Osteocyte (in vitro differentiated cells): ENCODE measurements around the gene PPP3CA. TPM values are rescaled to one million over a fixed set of nuclear protein-coding genes. Genes with fewer than 3 reads are reported as not detected.

Source experiments
- DNase-seq: peaks from one replicate; pipeline ENCODE4 v3.0.0; 2021; ENCODE audit warnings: mixed read lengths; ENCODE audit not compliant: unreplicated experiment; ENCODE audit errors: extremely low spot score
- H3K27ac Mint-ChIP-seq: one replicate; pipeline ENCODE4 v1.8.0; 2021; ENCODE audit warnings: mild to moderate bottlenecking, mixed read lengths; ENCODE audit not compliant: unreplicated experiment
- H3K27me3 Mint-ChIP-seq: one replicate; pipeline ENCODE4 v1.8.0; 2021; ENCODE audit warnings: mixed read lengths; ENCODE audit not compliant: unreplicated experiment
- H3K36me3 Mint-ChIP-seq: one replicate; pipeline ENCODE4 v1.8.0; 2021; ENCODE audit warnings: mixed read lengths; ENCODE audit not compliant: unreplicated experiment
- H3K4me1 Mint-ChIP-seq: one replicate; pipeline ENCODE4 v1.8.0; 2021; ENCODE audit warnings: mixed read lengths; ENCODE audit not compliant: unreplicated experiment
- H3K4me3 Mint-ChIP-seq: one replicate; pipeline ENCODE4 v1.8.0; 2021; ENCODE audit warnings: mild to moderate bottlenecking, moderate library complexity, mixed read lengths; ENCODE audit not compliant: unreplicated experiment
- H3K9me3 Mint-ChIP-seq: one replicate; pipeline ENCODE4 v1.8.0; 2021; ENCODE audit warnings: mixed read lengths; ENCODE audit not compliant: unreplicated experiment
- CTCF ChIP-seq: fragments of 200-600 bp; sonication (generic); IDR thresholded peaks from 2 replicates; pipeline ENCODE4 v1.5.0; 2021; ENCODE audit warnings: antibody characterized with exemption, mild to moderate bottlenecking, moderate library complexity
- total RNA-seq: library from RNA; stranded (reverse); gene quantifications from 2 replicates; pipeline ENCODE4 v1.2.1, GENCODE V29; 2021

The PPP3CA gene
- total RNA-seq, 1 donor from 2014 or later = 40.5 TPM

- H3K27ac Mint-ChIP-seq = no peak overlapping the region
Measured at GRCh38 chr4:101286663-101287062, 60.7 kb downstream of the PPP3CA start.

GRCh38 chr4:101285985-101286384, 61.3 kb downstream of the PPP3CA start:
- no peak for TF ChIP-seq CTCF
- no peaks in the 10 kb centered on the region for H3K27me3 Mint-ChIP-seq
- DNase-seq = no peak
- peaks cover 40% of the 10 kb centered on the region for H3K4me1 Mint-ChIP-seq
- no peak overlapping the region for H3K27ac Mint-ChIP-seq
- no peaks in the 10 kb centered on the region for H3K36me3 Mint-ChIP-seq
- no peak overlapping the region for H3K4me3 Mint-ChIP-seq
- H3K9me3 Mint-ChIP-seq = no peaks in the 10 kb centered on the region

More at GRCh38 chr4:101286663-101287062, 60.7 kb downstream of the PPP3CA start:
- Mint-ChIP-seq H3K9me3 (no peaks in the 10 kb centered on the region), H3K27me3 (no peaks in the 10 kb centered on the region), H3K4me1 (peaks cover 42% of the 10 kb centered on the region), H3K36me3 (no peaks in the 10 kb centered on the region), H3K4me3 (no peak overlapping the region)
- no peak for DNase-seq
- TF ChIP-seq CTCF = no peak

- no peak for TF ChIP-seq CTCF
- Mint-ChIP-seq H3K36me3 (no peaks in the 10 kb centered on the region), H3K4me3 (no peak overlapping the region), H3K27me3 (no peaks in the 10 kb centered on the region), H3K27ac (peak overlapping the region; percentile 4), H3K9me3 (no peaks in the 10 kb centered on the region), H3K4me1 (peaks cover 40% of the 10 kb centered on the region)
- no peak for DNase-seq
Measured at GRCh38 chr4:101284546-101284945, 62.8 kb downstream of the PPP3CA start.

- no peak for DNase-seq
- H3K36me3 Mint-ChIP-seq = no peaks in the 10 kb centered on the region
- no peak for TF ChIP-seq CTCF
- H3K9me3 Mint-ChIP-seq = no peaks in the 10 kb centered on the region
- H3K4me1 Mint-ChIP-seq = peaks cover 39% of the 10 kb centered on the region
- peak overlapping the region; percentile 52 for H3K27ac Mint-ChIP-seq
- no peaks in the 10 kb centered on the region for H3K27me3 Mint-ChIP-seq
- H3K4me3 Mint-ChIP-seq = no peak overlapping the region
Measured at GRCh38 chr4:101283434-101283833, 63.9 kb downstream of the PPP3CA start.

- H3K27me3 Mint-ChIP-seq = no peaks in the 10 kb centered on the region
- H3K4me1 Mint-ChIP-seq = peaks cover 34% of the 10 kb centered on the region
Measured at GRCh38 chr4:101282076-101282844, 65.1 kb downstream of the PPP3CA start.

More at GRCh38 chr4:101282076-101282844, 65.1 kb downstream of the PPP3CA start:
- H3K9me3 Mint-ChIP-seq = no peaks in the 10 kb centered on the region
- H3K27ac Mint-ChIP-seq = no peak overlapping the region
- no peak overlapping the region for H3K4me3 Mint-ChIP-seq
- no peaks in the 10 kb centered on the region for H3K36me3 Mint-ChIP-seq
- no peak for DNase-seq
- no peak for TF ChIP-seq CTCF
